Smooth muscle cell (in vitro differentiated cells): ENCODE data around the gene NIN. TPM values are rescaled to one million over a fixed set of nuclear protein-coding genes. Genes with fewer than 3 reads are reported as not detected.

Source experiments
- DNase-seq: peaks from one replicate; lab custom pipeline; 2025; ENCODE audit not compliant: unreplicated experiment; lab: John Stamatoyannopoulos, UW
- H2AFZ ChIP-seq: fragments of 200-600 bp; sonication (generic); 2 replicates; pipeline ENCODE4 v1.6.0; 2016; ENCODE audit warnings: antibody characterized with exemption, low read depth, mild to moderate bottlenecking
- H3F3A ChIP-seq: fragments of 200-600 bp; sonication (generic); 2 replicates; pipeline ENCODE4 v1.6.0; 2017; ENCODE audit warnings: antibody characterized with exemption, low read depth
- H3K27ac ChIP-seq: fragments of 200-600 bp; sonication (generic); 2 replicates; pipeline ENCODE4 v1.5.1; 2016; ENCODE audit warnings: low read depth, mild to moderate bottlenecking
- H3K27me3 ChIP-seq: fragments of 200-600 bp; sonication (generic); 2 replicates; pipeline ENCODE4 v1.6.1; 2016; ENCODE audit warnings: low read depth, mild to moderate bottlenecking
- H3K36me3 ChIP-seq: fragments of 200-600 bp; sonication (generic); 2 replicates; pipeline ENCODE4 v1.5.1; 2016; ENCODE audit warnings: low read depth
- H3K4me1 ChIP-seq: fragments of 200-600 bp; sonication (generic); 2 replicates; pipeline ENCODE4 v1.5.1; 2016; ENCODE audit warnings: low read depth
- H3K4me2 ChIP-seq: fragments of 200-600 bp; sonication (generic); 2 replicates; pipeline ENCODE4 v1.6.0; 2016; ENCODE audit warnings: mild to moderate bottlenecking
- H3K4me3 ChIP-seq: fragments of 200-600 bp; sonication (generic); 2 replicates; pipeline ENCODE4 v1.5.1; 2016; ENCODE audit warnings: mild to moderate bottlenecking
- H3K79me2 ChIP-seq: fragments of 200-600 bp; sonication (generic); 2 replicates; pipeline ENCODE4 v1.6.0; 2016; ENCODE audit warnings: low read depth, mild to moderate bottlenecking
- H3K9ac ChIP-seq: fragments of 200-600 bp; sonication (generic); 2 replicates; pipeline ENCODE4 v1.6.0; 2016; ENCODE audit warnings: low read depth
- H3K9me3 ChIP-seq: fragments of 200-600 bp; sonication (generic); replicated peaks from 2 replicates; pipeline ENCODE4 v1.5.1; 2016; ENCODE audit warnings: low read depth
- H4K20me1 ChIP-seq: fragments of 200-600 bp; sonication (generic); 2 replicates; pipeline ENCODE4 v1.6.0; 2016; ENCODE audit warnings: low read depth
- CTCF ChIP-seq: fragments of 200-600 bp; sonication (generic); IDR thresholded peaks from 2 replicates; pipeline ENCODE4 v1.5.1; 2017; ENCODE audit warnings: borderline replicate concordance, mild to moderate bottlenecking, antibody characterized with exemption; ENCODE audit not compliant: insufficient read depth, poor library complexity, severe bottlenecking
- WGBS: methylation state at CpG from one replicate; pipeline ENCODE4 v1.1.7; 2016; ENCODE audit warnings: low lambda C conversion rate; 5-methylcytosine and 5-hydroxymethylcytosine counted together
- polyA plus RNA-seq: library from polyadenylated mRNA; unstranded; fragments of >200 nt; fragmentation: Nextera tagmentation; extraction: Ambion mirVana; gene quantifications from 2 replicates; pipeline ENCODE4 v1.2.1, GENCODE V29; 2016
- total RNA-seq: library from RNA; depleted of rRNA; stranded (reverse); fragments of >200 nt; gene quantifications from 2 replicates; pipeline ENCODE4 v1.2.3, GENCODE V29; 2014

NIN gene
- total and polyA plus RNA-seq, 2 experiments from 2014 or later: 7.5 to 14.9 TPM

GRCh38 chr14:50736932-50737419, 94.0 kb downstream of the NIN start:
- H3K9me3 ChIP-seq: no peaks in the 10 kb centered on the region
- no peak for TF ChIP-seq CTCF
- no peaks in the 10 kb centered on the region for H3K4me1 ChIP-seq
- no peak overlapping the region for H3K4me3 ChIP-seq
- H3K79me2 ChIP-seq: no peaks in the 10 kb centered on the region
- no peaks in the 10 kb centered on the region for H3F3A ChIP-seq
- H3K9ac ChIP-seq: no peak overlapping the region
- no peaks in the 10 kb centered on the region for H4K20me1 ChIP-seq
- H3K4me2 ChIP-seq: no peak overlapping the region
- DNase-seq: no peak
- 75% methylated on average over 6 of the region's 6 CpGs for WGBS
- H2AFZ ChIP-seq: no peak overlapping the region
- peaks cover 8% of the 10 kb centered on the region for H3K36me3 ChIP-seq
- no peaks in the 10 kb centered on the region for H3K27me3 ChIP-seq
- H3K27ac ChIP-seq: no peak overlapping the region

GRCh38 chr14:50734950-50735695, 95.8 kb downstream of the NIN start:
- no peaks in the 10 kb centered on the region for H4K20me1 ChIP-seq
- no peak for DNase-seq
- H3K4me2 ChIP-seq: peak overlapping the region; percentile 35
- H3K4me1 ChIP-seq: no peaks in the 10 kb centered on the region
- peak overlapping the region; percentile 47 for H3K27ac ChIP-seq
- no peaks in the 10 kb centered on the region for H3K27me3 ChIP-seq
- no peak for TF ChIP-seq CTCF
- no peak overlapping the region for H2AFZ ChIP-seq
- H3F3A ChIP-seq: no peaks in the 10 kb centered on the region
- H3K79me2 ChIP-seq: no peaks in the 10 kb centered on the region
- 53% methylated on average over 4 of the region's 4 CpGs for WGBS
- peaks cover 8% of the 10 kb centered on the region for H3K36me3 ChIP-seq
- H3K9me3 ChIP-seq: no peaks in the 10 kb centered on the region
- no peak overlapping the region for H3K9ac ChIP-seq
- no peak overlapping the region for H3K4me3 ChIP-seq

- peaks cover 11% of the 10 kb centered on the region for H3K36me3 ChIP-seq
- H3K4me1 ChIP-seq: no peaks in the 10 kb centered on the region
- no peaks in the 10 kb centered on the region for H3K9me3 ChIP-seq
- no peak overlapping the region for H3K9ac ChIP-seq
- TF ChIP-seq CTCF: no peak
- no peaks in the 10 kb centered on the region for H3K79me2 ChIP-seq
- no peak overlapping the region for H3K27ac ChIP-seq
- H3K4me2 ChIP-seq: no peak overlapping the region
- H4K20me1 ChIP-seq: no peaks in the 10 kb centered on the region
- H2AFZ ChIP-seq: no peak overlapping the region
- no peaks in the 10 kb centered on the region for H3F3A ChIP-seq
- 94% methylated on average over 2 of the region's 2 CpGs for WGBS
- no peak overlapping the region for H3K4me3 ChIP-seq
- no peaks in the 10 kb centered on the region for H3K27me3 ChIP-seq
- DNase-seq: no peak
These were observed 97.5 kb downstream of the NIN start for GRCh38 chr14:50733494-50733893.

GRCh38 chr14:50728836-50729235, 102.1 kb downstream of the NIN start:
- H3K79me2 ChIP-seq: no peaks in the 10 kb centered on the region
- no peaks in the 10 kb centered on the region for H3K27me3 ChIP-seq
- H3K9ac ChIP-seq: no peak overlapping the region
- 80% methylated on average over 6 of the region's 6 CpGs for WGBS
- no peaks in the 10 kb centered on the region for H3F3A ChIP-seq
- H3K9me3 ChIP-seq: no peaks in the 10 kb centered on the region
- no peak for DNase-seq
- H2AFZ ChIP-seq: no peak overlapping the region
- H4K20me1 ChIP-seq: no peaks in the 10 kb centered on the region
- no peaks in the 10 kb centered on the region for H3K4me1 ChIP-seq
- H3K36me3 ChIP-seq: peaks cover 6% of the 10 kb centered on the region
- no peak overlapping the region for H3K4me2 ChIP-seq
- H3K27ac ChIP-seq: no peak overlapping the region
- no peak for TF ChIP-seq CTCF
- no peak overlapping the region for H3K4me3 ChIP-seq
